Natural killer cell (primary cell): ENCODE measurements around the gene RPS6KA4. TPM values are rescaled to one million over a fixed set of nuclear protein-coding genes. Genes with fewer than 3 reads are reported as not detected.

Experiments
- ATAC-seq, 3 donors: fragments of 150-1000 bp in 2 of 3; fragments of 200-7000 bp in 1 of 3; cut with Tn5 transposase; 1 replicate in 1 of 3; 2 replicates in 2 of 3; pipeline ENCODE4 v1.10.0; 2021; ENCODE audit warnings: mild to moderate bottlenecking in 2 of 3, moderate library complexity in 2 of 3
- DNase-seq, 2 donors: peaks; one replicate each; pipeline versions ENCODE4 v3.0.0 to v3.0.0-alpha.2; 2013 to 2021; ENCODE audit warnings: mixed read lengths in 1 of 2
- H3K27ac ChIP-seq: one replicate; pipeline ENCODE4 v1.5.1; 2013; ENCODE audit warnings: mild to moderate bottlenecking, low read length
- H3K27me3 ChIP-seq: one replicate; pipeline ENCODE4 v1.6.1; 2013; ENCODE audit warnings: low read length; ENCODE audit not compliant: control insufficient read depth, insufficient read depth
- H3K36me3 ChIP-seq: one replicate; pipeline ENCODE4 v1.6.1; 2013; ENCODE audit warnings: low read length; ENCODE audit not compliant: control insufficient read depth, insufficient read depth
- H3K4me1 ChIP-seq: one replicate; pipeline ENCODE4 v1.6.1; 2013; ENCODE audit warnings: low read length; ENCODE audit not compliant: control insufficient read depth, insufficient read depth
- H3K4me3 ChIP-seq: one replicate; pipeline ENCODE4 v1.5.1; 2013; ENCODE audit warnings: low read length
- H3K9me3 ChIP-seq: one replicate; pipeline ENCODE4 v1.6.1; 2013; ENCODE audit warnings: low read length; ENCODE audit not compliant: control insufficient read depth, insufficient read depth
- H3K27ac Mint-ChIP-seq, 2 donors: one replicate each; pipeline ENCODE4 v1.8.0; 2022; ENCODE audit warnings: mild to moderate bottlenecking in 2 of 2, mixed read lengths in 2 of 2, moderate library complexity in 1 of 2
- H3K27me3 Mint-ChIP-seq, 2 donors: one replicate each; pipeline ENCODE4 v1.8.0; 2022; ENCODE audit warnings: low read depth in 2 of 2, mixed read lengths in 2 of 2
- H3K36me3 Mint-ChIP-seq: one replicate; pipeline ENCODE4 v1.8.0; 2022; ENCODE audit warnings: mixed read lengths
- H3K4me1 Mint-ChIP-seq, 2 donors: one replicate each; pipeline ENCODE4 v1.8.0; 2022; ENCODE audit warnings: mixed read lengths in 2 of 2
- H3K4me3 Mint-ChIP-seq: one replicate; pipeline ENCODE4 v1.8.0; 2022; ENCODE audit warnings: mild to moderate bottlenecking, moderate library complexity, mixed read lengths
- H3K9me3 Mint-ChIP-seq, 2 donors: one replicate each; pipeline ENCODE4 v1.8.0; 2022; ENCODE audit warnings: mixed read lengths in 2 of 2
- CTCF ChIP-seq: fragments of 200-600 bp; IDR thresholded peaks from one replicate; pipeline ENCODE4 v1.8.0; 2022; ENCODE audit warnings: antibody characterized with exemption
- WGBS: methylation state at CpG from one replicate; pipeline ENCODE4 v1.1.7; 2013; ENCODE audit warnings: missing lambda C conversion rate; ENCODE audit not compliant: insufficient coverage; 5-methylcytosine and 5-hydroxymethylcytosine counted together
- intact Hi-C: fragments of 100-400 bp; cut with micrococcal nuclease; formaldehyde crosslinking; loops from one replicate; pipeline ENCODE4 v1.14.2; 2022
- total RNA-seq, 4 donors: library from RNA; stranded (reverse); fragments of 120-200 nt in 1 of 4; gene quantifications; one replicate each; pipeline versions ENCODE4 v1.2.3 to v1.2.4, GENCODE V29; 2013 to 2022

RPS6KA4 gene
- total RNA-seq, 3 donors from 2014 or later (not counting 1 experiment from before 2014, with no cell fraction given) = 27.6 to 36.0 (median 34.4) TPM

GRCh38 chr11:64387916-64388315 lies 29.0 kb downstream of the RPS6KA4 start:
- Histone ChIP-seq H3K4me1 (peaks cover 31% of the 10 kb centered on the region), H3K4me3 (no peak overlapping the region), H3K9me3 (no peaks in the 10 kb centered on the region), H3K27ac (no peak overlapping the region), H3K27me3 (no peaks in the 10 kb centered on the region), H3K36me3 (no peaks in the 10 kb centered on the region)
- H3K9me3 Mint-ChIP-seq = no peaks in the 10 kb centered on the region
- H3K27me3 Mint-ChIP-seq = peaks cover 0 to 13% of the 10 kb centered on the region in 2 donors
- H3K4me3 Mint-ChIP-seq = no peak overlapping the region
- H3K4me1 Mint-ChIP-seq = peaks cover 13 to 39% of the 10 kb centered on the region in 2 donors
- ATAC-seq (no peak), DNase-seq (no peak)
- H3K36me3 Mint-ChIP-seq = no peaks in the 10 kb centered on the region
- intact Hi-C loops = no loop called here
- no peak for TF ChIP-seq CTCF
- no peak overlapping the region for H3K27ac Mint-ChIP-seq

- no peak overlapping the region for H3K4me3 Mint-ChIP-seq
- DNase-seq (no peak), ATAC-seq (no peak)
- no peaks in the 10 kb centered on the region for H3K36me3 Mint-ChIP-seq
- Histone ChIP-seq H3K4me3 (no peak overlapping the region), H3K27ac (no peak overlapping the region), H3K4me1 (peaks cover 31% of the 10 kb centered on the region), H3K9me3 (no peaks in the 10 kb centered on the region), H3K36me3 (no peaks in the 10 kb centered on the region), H3K27me3 (no peaks in the 10 kb centered on the region)
- peaks cover 0 to 11% of the 10 kb centered on the region in 2 donors for H3K27me3 Mint-ChIP-seq
- no peak for TF ChIP-seq CTCF
- no peak overlapping the region for H3K27ac Mint-ChIP-seq
- intact Hi-C loops = no loop called here
- peaks cover 13 to 39% of the 10 kb centered on the region in 2 donors for H3K4me1 Mint-ChIP-seq
- WGBS = 95% methylated on average over 10 of the region's 10 CpGs
- H3K9me3 Mint-ChIP-seq = no peaks in the 10 kb centered on the region
Observed at GRCh38 chr11:64388894-64389293, 29.9 kb downstream of the RPS6KA4 start.

- TF ChIP-seq CTCF = no peak
- Mint-ChIP-seq H3K27me3 (peaks cover 0 to 11% of the 10 kb centered on the region in 2 donors), H3K4me1 (peaks cover 13 to 39% of the 10 kb centered on the region in 2 donors), H3K9me3 (no peaks in the 10 kb centered on the region), H3K27ac (no peak overlapping the region), H3K4me3 (no peak overlapping the region), H3K36me3 (no peaks in the 10 kb centered on the region)
- ATAC-seq (no peak), DNase-seq (no peak)
- 100% methylated on average over 2 of the region's 2 CpGs for whole genome bisulfite sequencing
- H3K27me3 ChIP-seq = no peaks in the 10 kb centered on the region
- H3K36me3 ChIP-seq = no peaks in the 10 kb centered on the region
- peaks cover 30% of the 10 kb centered on the region for H3K4me1 ChIP-seq
- intact Hi-C loops = no loop called here
- no peaks in the 10 kb centered on the region for H3K9me3 ChIP-seq
- H3K27ac ChIP-seq = no peak overlapping the region
- H3K4me3 ChIP-seq = no peak overlapping the region
Observed at GRCh38 chr11:64389851-64390250, 30.9 kb downstream of the RPS6KA4 start.

GRCh38 chr11:64390558-64390957 lies 31.6 kb downstream of the RPS6KA4 start:
- peak overlapping the region; percentile 23 to 60 for H3K27ac Mint-ChIP-seq
- WGBS = 62% methylated on average over 3 of the region's 3 CpGs
- Histone ChIP-seq H3K27me3 (no peaks in the 10 kb centered on the region), H3K27ac (no peak overlapping the region), H3K4me3 (no peak overlapping the region), H3K36me3 (no peaks in the 10 kb centered on the region), H3K4me1 (peaks cover 24% of the 10 kb centered on the region), H3K9me3 (no peaks in the 10 kb centered on the region)
- H3K4me1 Mint-ChIP-seq = peaks cover 13 to 36% of the 10 kb centered on the region in 2 donors
- TF ChIP-seq CTCF = no peak
- DNase-seq = no peak
- H3K36me3 Mint-ChIP-seq = no peaks in the 10 kb centered on the region
- intact Hi-C loops = no loop called here
- H3K4me3 Mint-ChIP-seq = no peak overlapping the region
- ATAC-seq = peak in 1 of 3 donors; percentile 24
- H3K9me3 Mint-ChIP-seq = no peaks in the 10 kb centered on the region
- peaks cover 0 to 9% of the 10 kb centered on the region in 2 donors for H3K27me3 Mint-ChIP-seq
